Mesothelial cell of epicardium (in vitro differentiated cells): ENCODE results near the gene EXPH5. TPM values are rescaled to one million over a fixed set of nuclear protein-coding genes. Genes with fewer than 3 reads are reported as not detected.

Experiments used
- DNase-seq, 2 experiments: peaks; one replicate each; pipeline ENCODE4 v3.0.0; 2021; ENCODE audit warnings: low spot score in 2 of 2; ENCODE audit not compliant: unreplicated experiment in 2 of 2
- H3K27ac Mint-ChIP-seq: 2 replicates; pipeline ENCODE4 v1.8.0; 2021; ENCODE audit warnings: mixed read lengths
- H3K27me3 Mint-ChIP-seq: 2 replicates; pipeline ENCODE4 v1.8.0; 2021; ENCODE audit warnings: low read depth, mixed read lengths
- H3K36me3 Mint-ChIP-seq: 2 replicates; pipeline ENCODE4 v1.8.0; 2021; ENCODE audit warnings: mixed read lengths
- H3K4me1 Mint-ChIP-seq: 2 replicates; pipeline ENCODE4 v1.8.0; 2021; ENCODE audit warnings: mixed read lengths
- H3K4me3 Mint-ChIP-seq: 2 replicates; pipeline ENCODE4 v1.8.0; 2021; ENCODE audit warnings: mild to moderate bottlenecking, moderate library complexity, mixed read lengths
- H3K9me3 Mint-ChIP-seq: 2 replicates; pipeline ENCODE4 v1.8.0; 2021; ENCODE audit warnings: mixed read lengths
- CTCF ChIP-seq: fragments of 200-600 bp; sonication (generic); IDR thresholded peaks from one replicate; pipeline ENCODE4 v1.5.0; 2021; ENCODE audit warnings: antibody characterized with exemption; ENCODE audit not compliant: unreplicated experiment
- total RNA-seq: library from RNA; stranded (reverse); gene quantifications from 3 replicates; pipeline ENCODE4 v1.2.1, GENCODE V29; 2021

The EXPH5 gene
- total RNA-seq, 1 donor from 2014 or later: 30.5 TPM

- H3K27me3 Mint-ChIP-seq: no peaks in the 10 kb centered on the region
- no peaks in the 10 kb centered on the region for H3K36me3 Mint-ChIP-seq
- no peak for TF ChIP-seq CTCF
- no peaks in the 10 kb centered on the region for H3K9me3 Mint-ChIP-seq
- DNase-seq: no peak
- H3K27ac Mint-ChIP-seq: peak overlapping the region; percentile 55
- H3K4me3 Mint-ChIP-seq: no peak overlapping the region
- H3K4me1 Mint-ChIP-seq: peaks cover 52% of the 10 kb centered on the region
These were observed 30.6 kb downstream of the EXPH5 start for GRCh38 chr11:108562746-108563581.

- Mint-ChIP-seq H3K27ac (peak overlapping the region; percentile 70), H3K4me3 (no peak overlapping the region), H3K36me3 (no peaks in the 10 kb centered on the region), H3K9me3 (no peaks in the 10 kb centered on the region), H3K27me3 (no peaks in the 10 kb centered on the region), H3K4me1 (peaks cover 58% of the 10 kb centered on the region)
- no peak for TF ChIP-seq CTCF
- no peak for DNase-seq
These were observed 32.0 kb downstream of the EXPH5 start for GRCh38 chr11:108561535-108561991.

- Mint-ChIP-seq H3K27ac (peak overlapping the region; percentile 81), H3K4me1 (peaks cover 68% of the 10 kb centered on the region), H3K36me3 (no peaks in the 10 kb centered on the region), H3K4me3 (no peak overlapping the region), H3K27me3 (no peaks in the 10 kb centered on the region), H3K9me3 (no peaks in the 10 kb centered on the region)
- TF ChIP-seq CTCF: no peak
- no peak for DNase-seq
These were observed 33.7 kb downstream of the EXPH5 start for GRCh38 chr11:108559904-108560303.

GRCh38 chr11:108559340-108559739 is 34.2 kb downstream of the EXPH5 start:
- Mint-ChIP-seq H3K9me3 (no peaks in the 10 kb centered on the region), H3K27me3 (no peaks in the 10 kb centered on the region), H3K36me3 (no peaks in the 10 kb centered on the region), H3K4me3 (no peak overlapping the region), H3K4me1 (peaks cover 73% of the 10 kb centered on the region), H3K27ac (peak overlapping the region; percentile 81)
- TF ChIP-seq CTCF: no peak
- DNase-seq: no peak

- Mint-ChIP-seq H3K27ac (peak overlapping the region; percentile 81), H3K9me3 (no peaks in the 10 kb centered on the region), H3K4me1 (peaks cover 72% of the 10 kb centered on the region), H3K36me3 (no peaks in the 10 kb centered on the region), H3K4me3 (no peak overlapping the region), H3K27me3 (no peaks in the 10 kb centered on the region)
- no peak for TF ChIP-seq CTCF
- DNase-seq: no peak
These were observed 35.3 kb downstream of the EXPH5 start for GRCh38 chr11:108558222-108558621.
